HG02938 (cell line): ENCODE measurements around the gene SH3GL1.

Experiments used
- ATAC-seq: cut with Tn5 transposase; IDR thresholded peaks from one replicate; pipeline ENCODE4 v1.9.1; 2021; ENCODE audit warnings: mild to moderate bottlenecking, moderate library complexity; ENCODE audit not compliant: unreplicated experiment

The SH3GL1 gene

DNA sequence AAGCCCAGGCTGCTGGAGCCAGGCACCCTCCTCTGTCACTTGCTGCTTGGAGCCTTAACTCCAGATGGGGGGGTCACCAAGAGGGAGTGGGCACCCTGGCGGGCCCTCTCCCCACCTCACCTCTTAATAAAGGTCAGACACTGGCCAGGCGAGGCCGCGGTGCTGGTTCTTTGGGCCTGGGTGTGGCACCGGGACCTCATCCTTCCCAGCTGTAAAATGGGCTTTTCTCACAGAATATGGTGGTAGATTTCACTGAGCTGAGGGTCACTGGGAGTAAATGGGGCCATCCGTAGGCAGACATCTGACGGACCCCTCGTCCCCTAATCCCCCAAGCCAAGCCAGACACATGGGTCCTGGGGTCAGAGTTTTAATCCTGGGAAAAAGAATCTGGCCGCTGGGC, 76.7 kb downstream of the SH3GL1 start:
- ATAC-seq, result no peak

DNA sequence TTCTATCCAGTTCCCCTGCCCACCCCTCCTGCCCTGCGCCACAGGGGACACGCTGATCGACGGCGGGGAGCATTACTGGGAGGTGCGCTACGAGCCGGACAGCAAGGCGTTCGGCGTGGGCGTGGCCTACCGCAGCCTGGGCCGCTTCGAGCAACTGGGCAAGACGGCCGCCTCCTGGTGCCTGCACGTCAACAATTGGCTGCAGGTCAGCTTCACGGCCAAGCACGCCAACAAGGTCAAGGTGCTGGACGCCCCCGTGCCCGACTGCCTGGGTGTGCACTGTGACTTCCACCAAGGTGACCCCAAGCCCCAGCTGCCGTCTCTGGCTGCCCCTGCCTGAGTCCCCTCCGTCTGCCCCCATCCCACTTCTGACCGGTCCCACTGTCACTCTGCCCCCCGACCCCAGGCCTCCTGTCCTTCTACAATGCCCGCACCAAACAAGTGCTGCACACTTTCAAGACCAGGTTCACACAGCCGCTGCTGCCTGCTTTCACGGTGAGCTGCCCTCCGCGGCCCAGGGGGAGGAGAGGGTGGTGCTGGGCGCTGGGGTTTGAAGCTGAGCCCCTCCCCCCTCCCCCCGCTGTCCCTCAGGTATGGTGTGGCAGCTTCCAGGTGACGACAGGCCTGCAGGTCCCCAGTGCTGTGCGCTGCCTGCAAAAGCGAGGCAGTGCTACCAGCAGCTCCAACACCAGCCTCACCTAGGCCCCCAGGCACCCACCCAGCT, 77.2 kb downstream of the SH3GL1 start:
- no peak for ATAC-seq

DNA sequence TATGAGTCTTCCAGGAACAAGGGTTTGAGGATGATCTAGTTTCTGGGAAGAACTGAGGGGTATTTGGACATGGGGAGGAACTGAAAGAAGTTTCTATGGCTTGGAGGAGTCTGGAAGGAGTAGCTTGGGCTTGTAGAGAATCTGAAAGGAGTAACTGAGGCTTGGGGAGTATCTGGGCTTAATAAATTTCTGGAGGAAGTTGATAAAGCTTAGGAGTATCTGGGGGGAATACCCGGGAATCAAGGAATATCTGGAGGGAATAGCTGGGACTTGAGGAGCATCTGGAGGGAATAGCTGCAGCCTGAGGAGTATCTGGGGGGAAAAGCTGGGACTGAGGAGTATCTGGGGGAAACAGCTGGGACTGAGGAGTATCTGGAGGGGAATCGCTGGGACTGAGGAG, 79.9 kb downstream of the SH3GL1 start:
- no peak for ATAC-seq

DNA sequence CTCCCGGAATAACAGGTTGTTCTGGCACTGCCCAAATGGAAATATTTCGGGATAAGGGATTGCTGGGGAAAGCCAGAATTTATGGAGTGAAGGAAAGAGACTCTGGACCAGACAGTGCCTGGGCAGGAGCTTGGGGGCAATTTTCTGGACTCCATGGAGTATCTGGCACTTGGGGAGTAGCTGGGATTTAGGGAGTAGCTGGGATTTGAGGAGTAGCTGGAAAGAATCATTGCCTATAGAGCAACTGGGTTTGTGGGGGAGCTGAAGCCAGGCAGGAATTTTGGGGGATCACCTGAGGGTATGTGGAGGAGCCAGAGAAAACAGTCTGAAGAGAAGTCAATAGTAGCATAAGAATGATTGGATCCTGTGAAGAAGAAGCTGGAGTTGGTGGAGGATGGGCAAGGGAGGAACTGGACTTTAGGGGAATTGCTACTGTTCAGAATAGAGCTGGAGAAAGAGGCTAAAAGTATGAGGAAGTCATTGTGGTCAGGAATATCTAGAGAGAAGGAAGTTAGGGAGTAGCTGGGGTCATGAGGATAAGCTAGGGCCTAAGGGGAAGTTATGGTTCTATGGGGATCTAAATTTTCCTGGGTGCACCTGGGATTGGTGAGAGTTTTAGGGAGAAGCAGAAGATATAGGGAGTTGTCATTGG, 81.2 kb downstream of the SH3GL1 start:
- no peak for ATAC-seq

DNA sequence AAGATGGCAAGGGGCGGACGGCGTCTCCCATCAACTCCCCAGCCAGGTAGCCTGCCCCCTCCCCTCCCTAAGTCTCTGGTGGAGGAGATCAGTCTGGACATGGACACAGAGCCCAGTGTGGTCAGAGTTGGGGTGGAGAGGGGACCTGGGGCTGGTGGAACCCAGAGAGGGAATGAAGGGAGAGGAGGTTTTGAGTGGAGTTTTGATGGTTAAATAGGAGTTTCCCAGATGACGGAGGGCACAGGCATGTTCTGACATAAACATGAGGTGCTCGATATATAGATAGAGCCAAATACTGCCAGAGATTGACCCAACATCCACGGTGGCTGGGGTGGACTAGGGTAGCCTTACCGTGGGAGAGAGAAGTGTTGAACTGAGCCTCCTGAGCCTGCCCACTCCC, 81.9 kb downstream of the SH3GL1 start:
- ATAC-seq, result no peak

DNA sequence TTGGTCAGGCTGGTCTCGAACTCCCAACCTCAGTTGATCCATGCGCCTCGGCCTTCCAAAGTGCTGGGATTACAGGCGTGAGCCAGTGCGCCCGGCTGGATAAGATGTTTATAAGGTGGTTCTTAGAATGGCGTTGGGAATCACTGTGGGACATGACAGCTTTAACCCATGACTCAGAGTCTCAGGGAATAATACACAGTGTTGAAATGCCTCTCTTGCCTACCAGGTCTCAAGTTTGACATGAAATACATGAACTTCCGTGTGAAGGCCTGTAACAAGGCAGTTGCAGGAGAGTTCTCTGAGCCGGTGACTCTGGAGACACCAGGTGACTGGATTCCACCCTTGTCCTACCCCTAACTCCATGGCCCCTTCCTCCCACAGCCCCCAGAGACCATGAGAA, 83.4 kb downstream of the SH3GL1 start:
- no peak for ATAC-seq

DNA sequence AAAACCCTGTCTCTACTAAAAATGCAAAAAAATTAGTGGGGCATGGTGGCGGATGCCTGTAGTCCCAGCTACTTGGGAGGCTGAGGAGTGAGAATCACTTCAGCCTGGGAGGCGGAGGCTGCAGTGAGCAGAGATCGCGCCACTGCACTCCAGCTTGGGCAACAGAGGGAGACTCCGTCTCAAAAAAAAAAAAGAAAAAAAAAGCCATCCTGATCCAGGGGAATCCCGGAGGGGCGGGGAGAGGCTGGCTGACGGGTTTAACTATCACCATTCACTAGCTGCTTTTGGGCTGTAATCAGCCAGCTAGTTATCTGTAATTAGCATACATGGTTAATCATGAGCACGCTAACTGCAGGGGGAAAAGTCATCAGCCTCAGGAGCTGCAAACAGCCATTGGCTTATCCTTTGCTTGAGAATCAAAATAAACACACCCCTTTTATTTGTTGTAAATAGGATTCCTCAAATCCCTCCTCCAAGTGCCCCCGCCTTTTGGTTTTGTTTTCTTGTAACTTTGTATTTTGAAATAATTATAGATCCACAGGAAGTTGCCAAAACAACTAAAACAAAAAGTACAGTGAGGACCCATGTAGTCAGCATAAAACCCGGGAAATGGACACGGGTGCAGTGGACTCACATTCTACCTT, 86.4 kb downstream of the SH3GL1 start:
- ATAC-seq, result no peak
